BJ (cell line): Measurements from ENCODE around the gene NUDT21. TPM values are rescaled to one million over a fixed set of nuclear protein-coding genes. Genes with fewer than 3 reads are reported as not detected.

ENCODE experiments used
- CTCF ChIA-PET: fragments of 350-600 bp; formaldehyde crosslinking; extraction: SDS; loops from one replicate; lab custom pipeline; 2021; ENCODE audit warnings: antibody characterized with exemption, inconsistent platforms; lab: Yijun Ruan, JAX
- POLR2A ChIA-PET: fragments of 300-600 bp; sonication (Branson Sonifier 250); formaldehyde crosslinking; extraction: SDS; loops from one replicate; lab custom pipeline; 2021; ENCODE audit warnings: antibody characterized with exemption; lab: Charles Lee
- DNase-seq: peaks from one replicate; pipeline ENCODE4 v3.0.0-alpha.2; 2011; ENCODE audit warnings: low read depth
- H3K27me3 ChIP-seq: 2 replicates; pipeline ENCODE4 v1.6.0; 2011; ENCODE audit warnings: low read length; ENCODE audit not compliant: control insufficient read depth, insufficient read depth
- H3K36me3 ChIP-seq: 2 replicates; pipeline ENCODE4 v1.5.1; 2011; ENCODE audit warnings: low read length; ENCODE audit not compliant: control insufficient read depth, insufficient read depth
- H3K4me3 ChIP-seq: 2 replicates; pipeline ENCODE4 v1.5.1; 2011; ENCODE audit warnings: low read depth, mild to moderate bottlenecking, control low read depth, low read length
- polyA plus RNA-seq: library from polyadenylated mRNA; depleted of rRNA; stranded (reverse); fragments of >200 nt; gene quantifications from 2 replicates; pipeline ENCODE4 v1.2.3, GENCODE V29; 2011
- TF ChIP-seq, protein P1 (sequence below): IDR thresholded peaks from 2 replicates; pipeline ENCODE4 v1.5.1; 2011; ENCODE audit warnings: low read depth, mild to moderate bottlenecking, control low read depth, inconsistent platforms, low read length, moderate library complexity; ENCODE audit not compliant: insufficient read depth

The NUDT21 gene
- polyA plus RNA-seq, 1 experiment = 78.8 TPM

DNA sequence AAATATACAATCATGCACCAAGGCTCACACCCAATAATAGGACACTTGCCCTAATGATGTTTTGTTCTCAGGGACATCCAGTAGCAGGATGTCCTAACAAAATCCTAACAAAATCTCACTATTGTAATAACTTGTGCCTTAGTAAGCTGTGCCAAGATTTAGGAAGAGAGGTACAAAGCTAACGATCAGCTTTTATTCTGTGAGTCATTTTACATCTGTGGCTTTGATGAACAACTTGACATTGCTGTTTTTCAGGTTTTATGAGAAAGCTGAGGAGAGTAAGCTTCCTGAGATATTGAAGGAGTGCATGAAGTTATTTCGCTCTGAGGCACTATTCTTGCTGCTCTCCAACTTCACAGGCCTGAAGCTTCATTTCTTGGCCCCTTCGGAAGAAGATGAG lies 19.1 kb upstream of the NUDT21 start:
- POLR2A ChIA-PET = no interaction called here
- Histone ChIP-seq H3K36me3 (peaks cover 17% of the 10 kb centered on the region), H3K4me3 (no peak overlapping the region), H3K27me3 (no peaks in the 10 kb centered on the region)
- TF ChIP-seq, protein P1, sequence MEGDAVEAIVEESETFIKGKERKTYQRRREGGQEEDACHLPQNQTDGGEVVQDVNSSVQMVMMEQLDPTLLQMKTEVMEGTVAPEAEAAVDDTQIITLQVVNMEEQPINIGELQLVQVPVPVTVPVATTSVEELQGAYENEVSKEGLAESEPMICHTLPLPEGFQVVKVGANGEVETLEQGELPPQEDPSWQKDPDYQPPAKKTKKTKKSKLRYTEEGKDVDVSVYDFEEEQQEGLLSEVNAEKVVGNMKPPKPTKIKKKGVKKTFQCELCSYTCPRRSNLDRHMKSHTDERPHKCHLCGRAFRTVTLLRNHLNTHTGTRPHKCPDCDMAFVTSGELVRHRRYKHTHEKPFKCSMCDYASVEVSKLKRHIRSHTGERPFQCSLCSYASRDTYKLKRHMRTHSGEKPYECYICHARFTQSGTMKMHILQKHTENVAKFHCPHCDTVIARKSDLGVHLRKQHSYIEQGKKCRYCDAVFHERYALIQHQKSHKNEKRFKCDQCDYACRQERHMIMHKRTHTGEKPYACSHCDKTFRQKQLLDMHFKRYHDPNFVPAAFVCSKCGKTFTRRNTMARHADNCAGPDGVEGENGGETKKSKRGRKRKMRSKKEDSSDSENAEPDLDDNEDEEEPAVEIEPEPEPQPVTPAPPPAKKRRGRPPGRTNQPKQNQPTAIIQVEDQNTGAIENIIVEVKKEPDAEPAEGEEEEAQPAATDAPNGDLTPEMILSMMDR = no peak
- DNase-seq = no peak
- CTCF ChIA-PET = interaction anchor here (0.8 kb wide), 1 partner anchor 9 kb away, joined by 5 read pairs; no protein-coding TSS in a partner anchor

DNA sequence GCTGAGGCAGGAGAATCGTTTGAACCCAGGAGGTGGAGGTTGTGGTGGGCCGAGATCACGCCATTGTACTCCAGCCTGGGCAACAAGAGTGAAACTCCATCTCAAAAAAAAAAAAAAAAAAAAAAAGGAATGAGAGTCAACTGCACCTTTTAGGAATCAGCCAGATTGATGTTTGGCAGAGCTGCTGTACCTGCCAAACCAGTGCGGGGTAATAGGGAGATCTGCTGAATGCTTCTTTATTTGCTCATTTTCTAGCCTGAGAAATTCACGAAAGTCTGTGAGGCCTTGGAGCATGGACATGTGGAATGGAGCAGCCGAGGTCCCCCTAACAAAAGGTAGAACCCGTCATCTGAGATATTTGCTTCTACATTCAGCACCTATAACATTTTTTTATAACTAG lies 18.6 kb upstream of the NUDT21 start:
- peaks cover 17% of the 10 kb centered on the region for H3K36me3 ChIP-seq
- no peaks in the 10 kb centered on the region for H3K27me3 ChIP-seq
- TF ChIP-seq, protein P1 = no peak
- ChIA-PET POLR2A (no interaction called here), CTCF (no interaction called here)
- DNase-seq = no peak
- no peak overlapping the region for H3K4me3 ChIP-seq

DNA sequence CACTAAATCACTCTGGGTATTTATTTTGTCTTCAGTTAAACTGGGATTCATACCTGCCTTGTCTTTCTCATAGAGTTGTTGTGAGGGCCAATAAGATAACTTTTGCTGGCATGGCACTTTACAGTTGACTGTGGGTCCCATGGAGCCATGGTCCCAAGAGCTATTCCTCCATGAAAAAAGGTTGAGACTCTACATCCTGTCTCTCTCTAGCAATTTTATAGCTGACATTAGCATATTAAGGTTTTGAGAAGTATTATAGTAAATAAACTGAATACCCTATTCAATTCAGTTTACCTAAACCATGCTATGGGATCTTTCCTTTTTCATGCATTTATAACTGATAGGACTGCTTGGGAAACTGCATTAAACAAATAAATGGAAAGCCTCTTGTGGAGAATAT lies 17.7 kb upstream of the NUDT21 start:
- H3K36me3 ChIP-seq = peaks cover 17% of the 10 kb centered on the region
- DNase-seq = no peak
- H3K27me3 ChIP-seq = no peaks in the 10 kb centered on the region
- H3K4me3 ChIP-seq = no peak overlapping the region
- POLR2A ChIA-PET = no interaction called here
- TF ChIP-seq, protein P1 = no peak
- CTCF ChIA-PET = no interaction called here

DNA sequence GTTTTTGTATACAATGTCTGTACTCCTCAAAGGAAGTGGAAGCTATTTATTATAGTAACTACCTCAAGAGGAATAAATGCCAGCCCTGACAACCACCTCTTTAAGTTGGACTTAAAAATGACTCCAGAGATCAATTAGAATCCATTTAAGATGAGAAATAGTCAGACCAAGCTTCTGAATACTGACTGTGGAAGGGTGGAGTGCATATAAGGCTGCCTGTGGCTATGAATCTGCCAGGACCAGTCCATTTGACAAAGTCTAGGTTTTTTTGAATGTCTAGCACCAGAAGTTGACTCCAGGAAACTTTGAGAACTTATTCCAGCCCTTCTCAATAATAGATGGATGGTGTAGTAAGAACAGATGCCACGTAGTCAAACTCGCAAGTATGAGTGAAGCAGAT lies 15.2 kb upstream of the NUDT21 start:
- H3K4me3 ChIP-seq = no peak overlapping the region
- no peak for DNase-seq
- ChIA-PET POLR2A (no interaction called here), CTCF (no interaction called here)
- H3K27me3 ChIP-seq = no peaks in the 10 kb centered on the region
- peaks cover 17% of the 10 kb centered on the region for H3K36me3 ChIP-seq
- TF ChIP-seq, protein P1 = no peak

DNA sequence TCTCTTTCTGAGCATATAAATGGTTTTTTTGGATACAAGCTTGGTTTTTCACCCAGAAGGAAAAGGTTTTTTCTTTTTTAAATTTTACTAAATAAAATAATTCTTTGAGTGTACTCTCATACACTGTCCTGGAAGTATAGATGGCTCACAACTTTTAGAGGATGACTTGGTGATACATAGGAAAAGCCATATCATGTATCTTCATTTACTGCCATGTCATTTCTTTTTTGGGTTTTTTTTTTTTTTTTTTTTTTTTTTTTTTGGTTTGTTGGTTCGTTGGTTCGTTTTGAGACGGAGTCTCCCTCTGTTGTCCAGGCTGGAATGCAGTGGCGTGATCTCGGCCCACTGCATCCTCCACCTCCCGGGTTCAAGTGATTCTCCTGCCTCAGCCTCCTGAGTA lies 12.0 kb upstream of the NUDT21 start:
- Histone ChIP-seq H3K27me3 (no peaks in the 10 kb centered on the region), H3K36me3 (peaks cover 13% of the 10 kb centered on the region), H3K4me3 (no peak overlapping the region)
- ChIA-PET CTCF (no interaction called here), POLR2A (no interaction called here)
- TF ChIP-seq, protein P1 = no peak
- DNase-seq = no peak
